Caki2 (cell line): ENCODE data around the gene SLC6A1. TPM values are rescaled to one million over a fixed set of nuclear protein-coding genes. Genes with fewer than 3 reads are reported as not detected.
"Not testable (repeated sequence)": the region's sequence is repeated elsewhere in the genome, so short reads cannot be mapped to it uniquely, and the experiment has no call there.

Experiments
- DNase-seq: peaks from one replicate; pipeline ENCODE4 v3.0.0-alpha.2; 2015; ENCODE audit warnings: low read depth
- in situ Hi-C: cut with HindIII; loops from 2 replicates; pipeline ENCODE4 v1.10.0; 2016; ENCODE audit warnings: low sequenced_read_pairs, low pct_unique_long_range_greater_than_20kb, mixed read lengths
- total RNA-seq: library from RNA; depleted of rRNA; stranded (reverse); fragments of >200 nt; shearing (Covaris generic); gene quantifications from 2 replicates; pipeline ENCODE4 v1.2.3, GENCODE V29; 2014; ENCODE audit warnings: low replicate concordance

Gene SLC6A1
- total RNA-seq, 1 experiment from 2014 or later: not detected

DNA sequence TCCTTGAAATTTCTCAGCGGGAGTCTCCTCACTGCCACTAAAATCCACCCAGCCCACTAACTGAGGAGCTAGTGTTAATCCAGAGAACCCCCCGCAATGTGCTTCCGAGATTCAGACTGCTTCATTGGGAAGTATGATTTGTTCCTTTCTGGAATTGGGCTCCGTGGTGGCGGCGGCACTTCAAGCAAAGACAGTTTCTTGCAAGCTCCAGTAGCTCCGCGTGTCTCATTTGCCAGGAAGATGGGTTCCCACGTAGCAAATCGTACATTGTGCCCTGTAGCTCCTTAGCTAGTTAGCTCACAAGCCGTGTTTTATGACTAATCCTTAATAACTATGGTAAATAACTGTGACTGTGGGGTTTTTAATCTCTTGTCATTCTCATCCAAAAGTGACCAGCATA is 45.4 kb downstream of the SLC6A1 start:
- in situ Hi-C loops: no loop called here
- DNase-seq: no peak

DNA sequence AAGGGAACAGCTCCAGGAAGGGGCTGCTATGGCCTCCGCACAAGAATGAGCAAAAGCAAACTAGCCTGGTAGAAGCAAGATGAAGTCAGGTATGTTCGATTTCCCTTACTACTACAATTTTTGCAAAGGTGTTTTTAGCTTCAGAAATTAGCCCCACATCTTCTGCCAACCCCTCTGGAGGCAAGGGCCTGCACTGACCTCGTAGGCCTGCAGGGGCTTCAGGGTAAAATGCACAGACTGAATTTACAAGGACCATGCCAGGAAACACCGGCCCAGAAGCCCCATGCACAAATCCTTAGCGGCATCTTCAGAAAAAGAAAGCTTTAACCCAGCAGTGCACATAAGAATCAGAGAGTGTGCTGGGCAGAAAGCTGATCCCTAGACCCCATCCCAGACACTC is 53.0 kb downstream of the SLC6A1 start:
- in situ Hi-C loops: no loop called here
- no peak for DNase-seq

DNA sequence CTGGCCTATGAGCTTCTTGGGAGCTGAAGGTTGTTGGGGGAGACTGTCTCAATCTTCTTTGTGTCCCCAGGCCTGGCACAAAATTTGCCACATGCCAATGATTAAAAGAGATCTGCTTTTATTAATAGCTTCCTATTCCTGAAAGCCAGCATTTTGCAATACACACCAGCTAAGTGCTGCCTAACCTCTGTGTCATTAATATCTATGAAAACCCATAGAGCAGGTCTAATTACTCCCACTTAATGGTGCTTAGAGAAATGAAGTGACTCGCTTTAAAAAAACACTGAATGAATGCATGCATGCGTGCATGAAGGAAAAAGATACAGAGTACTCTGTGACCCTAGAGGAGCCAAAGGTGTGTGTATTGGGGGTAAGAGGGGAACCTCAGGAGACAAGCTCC is 55.0 kb downstream of the SLC6A1 start:
- in situ Hi-C loops: no loop called here
- no peak for DNase-seq

DNA sequence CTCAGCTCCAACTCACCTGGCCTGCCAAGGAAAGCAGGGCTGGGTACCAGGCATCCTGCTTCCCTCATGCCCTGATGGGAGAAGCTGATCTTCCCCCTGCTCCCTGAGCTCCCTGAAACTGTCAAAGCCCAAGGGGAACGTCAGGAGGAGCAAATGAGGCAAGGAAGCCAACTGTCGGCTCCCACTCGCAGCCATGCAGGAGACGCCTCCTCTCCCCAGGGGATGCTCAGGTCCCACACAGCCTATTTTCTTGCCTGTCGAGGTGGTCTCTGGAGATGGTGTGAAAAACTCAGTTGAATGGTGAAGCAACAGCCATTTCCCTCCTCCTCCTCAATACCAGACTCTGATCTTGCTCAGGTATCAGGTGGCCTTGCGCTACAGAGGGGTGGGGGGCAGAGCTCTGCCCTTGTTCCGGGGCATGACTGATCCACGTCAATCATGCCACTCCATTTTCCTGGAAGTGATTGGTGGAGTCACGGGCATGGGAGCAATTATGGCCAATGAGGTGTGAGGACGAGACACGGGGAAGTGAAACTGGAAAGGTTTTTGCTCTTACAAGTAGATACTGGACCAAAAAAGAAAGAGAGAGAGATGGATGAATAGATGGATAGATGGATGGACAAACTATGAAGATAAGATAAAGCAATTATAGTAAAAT is 58.2 kb downstream of the SLC6A1 start:
- no peak for DNase-seq

DNA sequence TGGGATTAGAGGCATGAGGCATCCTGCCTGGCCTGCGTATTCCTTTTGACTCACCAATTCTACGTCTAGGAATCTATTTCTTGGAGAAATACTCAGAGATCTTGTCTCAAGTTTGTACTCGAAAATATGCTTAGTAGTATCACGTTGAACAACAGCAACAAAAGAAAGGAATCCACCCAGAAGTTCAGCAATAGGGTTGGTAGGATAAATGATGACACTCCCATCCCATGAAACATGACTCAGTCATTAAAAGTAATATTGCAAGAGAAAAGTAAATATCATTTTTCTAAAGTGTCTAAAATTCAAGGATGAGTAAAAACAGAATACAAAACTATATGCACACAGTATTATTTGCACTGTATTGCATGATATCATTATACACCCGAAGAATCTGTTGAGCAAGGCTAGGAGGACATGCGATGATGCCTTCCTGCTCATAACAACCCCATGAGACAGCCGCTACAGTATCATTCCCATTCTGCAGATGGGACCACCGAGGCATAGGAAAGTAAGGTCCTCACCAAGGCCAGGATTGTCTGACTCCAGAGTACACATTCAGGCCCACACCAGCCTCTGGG is 61.5 kb downstream of the SLC6A1 start:
- in situ Hi-C loops: no loop called here
- DNase-seq: no peak

More for the DNA sequence above, 58.2 kb downstream of the SLC6A1 start:
- in situ Hi-C loops: no loop called here

DNA sequence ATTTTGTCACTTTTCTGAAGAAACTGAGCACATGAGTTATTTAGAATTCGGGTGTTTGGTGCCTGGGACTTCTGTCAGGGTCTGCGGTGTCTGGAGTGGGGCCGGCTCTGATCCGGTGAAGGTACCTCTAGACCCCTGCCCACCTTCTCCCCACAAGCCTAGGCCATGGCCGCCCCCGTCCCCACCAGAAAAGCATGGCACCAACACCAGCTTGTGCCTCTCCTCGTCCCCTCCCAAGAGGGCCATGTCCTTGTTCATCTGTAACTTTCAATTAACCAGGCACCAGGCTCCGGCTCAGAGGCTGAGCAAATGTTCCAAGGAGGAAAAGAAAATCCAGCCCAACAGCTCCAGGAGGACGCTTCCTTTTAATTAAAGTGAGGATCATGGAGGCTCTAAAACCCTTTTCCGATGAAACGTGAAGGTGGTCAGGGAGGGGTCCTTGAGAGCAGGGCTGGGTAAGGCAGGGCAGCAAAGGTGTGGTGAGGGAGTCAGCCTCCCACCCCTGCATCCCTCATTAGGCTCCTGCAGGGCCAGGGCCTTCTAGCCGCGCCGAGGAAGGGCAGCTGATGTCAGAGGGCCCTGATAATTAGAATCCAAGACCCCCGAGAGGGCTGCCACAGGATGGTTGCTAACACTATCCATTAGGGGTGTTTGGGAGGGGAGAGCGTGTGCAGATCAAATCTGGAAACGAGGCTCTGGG is 62.3 kb downstream of the SLC6A1 start:
- in situ Hi-C loops: no loop called here
- no peak for DNase-seq

DNA sequence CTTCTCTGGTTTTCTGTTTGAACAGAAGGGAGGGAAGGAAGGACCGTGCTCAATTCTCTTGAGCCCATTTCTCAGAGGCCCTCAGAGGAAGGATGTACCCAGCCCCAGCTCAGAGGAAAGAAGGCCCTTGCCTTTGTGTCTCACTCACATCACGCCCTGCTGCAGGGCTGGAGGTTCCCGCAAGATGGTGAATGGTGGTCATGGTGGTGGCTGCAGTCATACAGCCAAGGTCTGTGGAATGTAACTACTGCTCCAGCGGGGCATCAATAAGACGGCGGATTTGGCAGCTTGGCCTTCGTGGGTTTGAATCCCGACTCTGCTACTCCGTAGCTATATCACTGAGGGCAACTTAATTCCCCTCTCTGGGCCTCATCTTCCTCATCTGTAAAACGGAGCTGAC is 62.9 kb downstream of the SLC6A1 start:
- in situ Hi-C loops: no loop called here
- no peak for DNase-seq

- in situ Hi-C loops: no loop called here
These were observed 64.0 kb downstream of the SLC6A1 start for GRCh38 chr3:11056531-11057050.

DNA sequence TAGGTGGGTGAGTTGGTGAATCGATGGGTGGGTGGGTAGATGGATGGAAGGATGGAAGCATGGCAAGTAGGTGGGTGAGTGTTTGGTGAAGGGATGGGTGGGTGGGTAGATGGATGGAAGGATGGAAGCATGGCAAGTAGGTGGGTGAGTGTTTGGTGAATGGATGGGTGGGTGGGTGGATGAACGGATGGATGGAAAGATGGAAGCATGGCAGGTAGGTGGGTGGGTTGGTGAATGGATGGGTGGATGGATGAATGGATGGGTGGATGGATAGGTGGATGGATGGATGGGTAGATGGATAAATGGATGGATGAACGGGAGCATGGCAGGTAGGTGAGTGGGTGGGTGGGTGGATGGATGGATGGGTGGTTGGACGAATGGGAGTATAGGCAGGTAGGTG is 65.1 kb downstream of the SLC6A1 start:
- in situ Hi-C loops: no loop called here
- no peak for DNase-seq

More at GRCh38 chr3:11056531-11057050, 64.0 kb downstream of the SLC6A1 start:
- no peak for DNase-seq

- in situ Hi-C loops: no loop called here
- peak; percentile 44 for DNase-seq
These were observed 66.7 kb downstream of the SLC6A1 start for GRCh38 chr3:11059090-11059798.

DNA sequence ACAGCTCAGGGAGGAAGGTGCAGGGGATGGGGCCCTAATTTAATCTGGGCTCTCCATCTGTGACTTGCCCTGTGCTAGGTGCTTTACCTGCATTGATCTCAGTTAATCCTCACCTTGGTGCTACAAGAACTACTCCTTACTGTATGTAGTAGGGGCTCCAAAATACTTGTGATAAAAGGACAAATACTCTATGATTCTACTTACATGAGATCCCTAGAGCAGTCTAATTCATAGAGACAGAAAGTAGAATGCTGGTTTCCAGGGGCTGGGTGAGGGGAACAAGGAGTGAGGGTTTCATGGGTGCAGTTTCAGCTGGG is 67.2 kb downstream of the SLC6A1 start:
- in situ Hi-C loops: no loop called here
- DNase-seq: no peak

- in situ Hi-C loops: no loop called here
- DNase-seq: peak; percentile 43
These were observed 68.1 kb downstream of the SLC6A1 start for GRCh38 chr3:11060500-11061251.

DNA sequence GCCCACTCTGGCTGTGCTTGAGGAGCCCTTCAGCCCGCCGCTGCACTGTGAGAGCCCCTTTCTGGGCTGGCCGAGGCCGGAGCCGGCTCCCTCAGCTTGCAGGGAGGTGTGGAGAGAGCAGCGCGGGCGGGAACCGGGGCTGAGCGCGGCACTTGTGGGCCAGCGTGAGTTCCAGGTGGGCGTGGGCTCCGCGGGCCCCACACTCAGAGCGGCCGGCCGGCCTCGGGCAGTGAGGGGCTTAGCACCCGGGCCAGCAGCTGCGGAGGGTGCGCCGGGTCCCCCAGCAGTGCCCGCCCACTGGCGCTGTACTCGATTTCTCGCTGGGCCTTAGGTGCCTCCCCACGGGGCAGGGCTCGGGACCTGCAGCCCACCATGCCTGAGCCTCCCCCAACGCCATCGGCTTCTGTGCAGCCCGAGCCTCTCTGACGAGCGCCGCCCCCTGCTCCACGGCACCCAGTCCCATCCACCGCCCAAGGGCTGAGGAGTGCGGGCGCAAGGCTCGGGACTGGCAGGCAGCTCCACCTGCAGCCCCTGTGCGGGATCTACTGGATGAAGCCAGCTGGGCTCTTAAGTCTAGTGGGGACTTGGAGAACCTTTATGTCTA is 68.8 kb downstream of the SLC6A1 start:
- in situ Hi-C loops, DNase-seq: not testable (repeated sequence)

- in situ Hi-C loops: no loop called here
- no peak for DNase-seq
These were observed 70.2 kb downstream of the SLC6A1 start for GRCh38 chr3:11062704-11063103.

- no peak for DNase-seq
- in situ Hi-C loops: no loop called here
These were observed 78.7 kb downstream of the SLC6A1 start for GRCh38 chr3:11071096-11071755.

DNA sequence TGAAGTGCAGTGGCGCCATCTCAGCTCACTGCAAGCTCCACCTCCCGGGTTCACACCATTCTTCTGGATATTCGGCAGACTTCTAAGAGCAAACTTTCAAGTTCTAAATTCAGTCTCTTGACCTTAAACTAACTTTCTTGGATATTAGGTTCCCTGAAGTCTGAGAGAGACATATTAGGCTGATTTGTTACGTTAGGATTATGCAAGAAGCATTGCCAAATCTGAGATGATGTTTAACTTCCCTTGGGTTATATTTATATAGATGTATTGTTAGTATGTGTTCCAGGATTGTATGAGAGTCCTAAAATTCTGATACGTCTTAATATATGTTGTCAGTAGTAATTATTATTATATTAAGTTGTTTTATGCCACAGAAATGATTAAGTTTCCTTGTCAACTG is 80.1 kb downstream of the SLC6A1 start:
- no peak for DNase-seq
- in situ Hi-C loops: no loop called here

- no peak for DNase-seq
- in situ Hi-C loops: no loop called here
These were observed 81.5 kb downstream of the SLC6A1 start for GRCh38 chr3:11074011-11074410.
